Measurements from ENCODE around the gene SPINT1.

SPINT1 gene

GRCh38 chr15:40879609-40880008, 35.8 kb downstream of the SPINT1 start:
- Histone ChIP-seq H3K9me3 (ENCODE audit: control insufficient read depth, insufficient read depth, low read depth, low read length) (no peaks in the 10 kb centered on the region), H3K4me1 (ENCODE audit: control insufficient read depth, insufficient read depth, low read length) (0 out of 2 replicates have a peak, but pooled peaks cover under 1% of the 10 kb centered on the region), H3K4me3 (ENCODE audit: low read depth, low read length) (no peak overlapping the region), H3K36me3 (ENCODE audit: control insufficient read depth in 2 of 2, insufficient read depth in 1 of 2, low read length in 2 of 2) (no peaks in the 10 kb centered on the region), H3K27ac (ENCODE audit: extremely low read depth, low read depth, low read length) (no peak overlapping the region)
- CTCF ChIA-PET: interaction anchor here (1.1 to 2.9 kb wide), 2 partner anchors 9 to 13 kb away, joined by 4 to 16 read pairs; no protein-coding TSS in a partner anchor
- POLR2A ChIA-PET: no interaction called here
- TF ChIP-seq ZNF510 (tag by site-specific recombination; IDR thresholded peaks at IDR 0.05; ENCODE audit: insufficient replicate concordance) (no peak), KLF10 (tag by site-specific recombination; IDR thresholded peaks at IDR 0.05) (peak; percentile 62), KLF16 (tag by site-specific recombination; IDR thresholded peaks at IDR 0.05) (0 out of 2 replicates have a peak, but pooled peaks have one; percentile 32), KLF9 (tag by site-specific recombination; IDR thresholded peaks at IDR 0.05; ENCODE audit: low read depth) (peak; percentile 76), KLF1 (tag by site-specific recombination; IDR thresholded peaks at IDR 0.05) (peak; percentile 97)

DNA sequence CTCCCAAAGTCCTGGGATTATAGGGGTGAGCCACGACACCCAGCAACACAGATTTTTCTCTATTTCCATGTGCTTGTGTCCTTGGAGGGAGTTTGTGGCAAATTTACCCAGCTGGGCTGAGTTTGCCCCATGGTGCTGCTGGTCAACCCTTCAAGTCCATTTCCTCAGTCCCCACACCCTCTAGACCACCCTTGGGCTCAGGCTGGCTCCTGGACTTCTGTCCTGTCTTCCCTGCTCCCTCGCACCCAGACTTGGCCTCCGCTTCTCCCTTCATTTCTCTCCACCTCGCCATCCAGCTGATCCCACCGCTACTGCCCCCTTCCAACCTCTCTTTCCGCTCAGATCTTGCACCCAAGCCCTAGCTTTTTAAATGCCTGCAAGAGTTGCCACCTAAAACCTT, 37.5 kb downstream of the SPINT1 start:
- H3K27ac ChIP-seq (ENCODE audit: extremely low read depth, low read depth, low read length): no peak overlapping the region
- ChIA-PET POLR2A (no interaction called here), CTCF (interaction anchor here (0.7 to 2.9 kb wide), 4 partner anchors 9 to 526 kb away, joined by 4 to 16 read pairs (median 7); partner anchors contain the start of gene VPS18)
- no peak overlapping the region for H3K4me3 ChIP-seq (ENCODE audit: low read depth, low read length)
- H3K36me3 ChIP-seq (ENCODE audit: control insufficient read depth in 2 of 2, insufficient read depth in 1 of 2, low read length in 2 of 2): no peaks in the 10 kb centered on the region
- no peak for TF ChIP-seq ZNF404 (tag by site-specific recombination; IDR thresholded peaks at IDR 0.05)
- no peak for TF ChIP-seq ZSCAN16 (tag by site-specific recombination; IDR thresholded peaks at IDR 0.05)
- TF ChIP-seq, protein P1, sequence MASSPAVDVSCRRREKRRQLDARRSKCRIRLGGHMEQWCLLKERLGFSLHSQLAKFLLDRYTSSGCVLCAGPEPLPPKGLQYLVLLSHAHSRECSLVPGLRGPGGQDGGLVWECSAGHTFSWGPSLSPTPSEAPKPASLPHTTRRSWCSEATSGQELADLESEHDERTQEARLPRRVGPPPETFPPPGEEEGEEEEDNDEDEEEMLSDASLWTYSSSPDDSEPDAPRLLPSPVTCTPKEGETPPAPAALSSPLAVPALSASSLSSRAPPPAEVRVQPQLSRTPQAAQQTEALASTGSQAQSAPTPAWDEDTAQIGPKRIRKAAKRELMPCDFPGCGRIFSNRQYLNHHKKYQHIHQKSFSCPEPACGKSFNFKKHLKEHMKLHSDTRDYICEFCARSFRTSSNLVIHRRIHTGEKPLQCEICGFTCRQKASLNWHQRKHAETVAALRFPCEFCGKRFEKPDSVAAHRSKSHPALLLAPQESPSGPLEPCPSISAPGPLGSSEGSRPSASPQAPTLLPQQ (tag by site-specific recombination; IDR thresholded peaks at IDR 0.05): no peak
- TF ChIP-seq, protein P2, sequence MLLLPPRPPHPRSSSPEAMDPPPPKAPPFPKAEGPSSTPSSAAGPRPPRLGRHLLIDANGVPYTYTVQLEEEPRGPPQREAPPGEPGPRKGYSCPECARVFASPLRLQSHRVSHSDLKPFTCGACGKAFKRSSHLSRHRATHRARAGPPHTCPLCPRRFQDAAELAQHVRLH (tag by site-specific recombination; IDR thresholded peaks at IDR 0.05): no peak
- TF ChIP-seq ZNF426 (tag by site-specific recombination; IDR thresholded peaks at IDR 0.05): no peak
- H3K9me3 ChIP-seq (ENCODE audit: control insufficient read depth, insufficient read depth, low read depth, low read length): no peaks in the 10 kb centered on the region
- H3K4me1 ChIP-seq (ENCODE audit: control insufficient read depth, insufficient read depth, low read length): no peaks in the 10 kb centered on the region

- ChIA-PET CTCF (interaction anchor here (1.4 kb wide), 1 partner anchor 23 kb away, joined by 5 read pairs; no protein-coding TSS in a partner anchor), POLR2A (interaction anchor here (0.7 kb wide), 1 partner anchor 71 kb away, joined by 9 read pairs; no protein-coding TSS in a partner anchor)
- TF ChIP-seq YY2 (tag by site-specific recombination; IDR thresholded peaks at IDR 0.05) (no peak), ZXDB (tag by site-specific recombination; IDR thresholded peaks at IDR 0.05) (no peak), WT1 (tag by site-specific recombination; IDR thresholded peaks at IDR 0.05) (no peak), ZNF391 (tag by site-specific recombination; IDR thresholded peaks at IDR 0.05; ENCODE audit: borderline replicate concordance, low read depth) (no peak), ZNF37A (tag by site-specific recombination; IDR thresholded peaks at IDR 0.05) (no peak), ZSCAN16 (tag by site-specific recombination; IDR thresholded peaks at IDR 0.05) (no peak), ZNF521 (tag by site-specific recombination; IDR thresholded peaks at IDR 0.05) (no peak), ZNF837 (tag by site-specific recombination; IDR thresholded peaks at IDR 0.05) (no peak), HOXA7 (CRISPR knock-in tag; IDR thresholded peaks at IDR 0.05; ENCODE audit: borderline replicate concordance) (no peak), ZNF280C (tag by site-specific recombination; IDR thresholded peaks at IDR 0.05) (no peak), ZNF623 (tag by site-specific recombination; IDR thresholded peaks at IDR 0.05) (no peak), HOXD13 (CRISPR knock-in tag; IDR thresholded peaks at IDR 0.05; ENCODE audit: borderline replicate concordance) (no peak), ZNF610 (tag by site-specific recombination; IDR thresholded peaks at IDR 0.05; ENCODE audit: borderline replicate concordance) (no peak), ZNF311 (tag by site-specific recombination; IDR thresholded peaks at IDR 0.05; ENCODE audit: borderline replicate concordance) (no peak)
- TF ChIP-seq, protein P3, sequence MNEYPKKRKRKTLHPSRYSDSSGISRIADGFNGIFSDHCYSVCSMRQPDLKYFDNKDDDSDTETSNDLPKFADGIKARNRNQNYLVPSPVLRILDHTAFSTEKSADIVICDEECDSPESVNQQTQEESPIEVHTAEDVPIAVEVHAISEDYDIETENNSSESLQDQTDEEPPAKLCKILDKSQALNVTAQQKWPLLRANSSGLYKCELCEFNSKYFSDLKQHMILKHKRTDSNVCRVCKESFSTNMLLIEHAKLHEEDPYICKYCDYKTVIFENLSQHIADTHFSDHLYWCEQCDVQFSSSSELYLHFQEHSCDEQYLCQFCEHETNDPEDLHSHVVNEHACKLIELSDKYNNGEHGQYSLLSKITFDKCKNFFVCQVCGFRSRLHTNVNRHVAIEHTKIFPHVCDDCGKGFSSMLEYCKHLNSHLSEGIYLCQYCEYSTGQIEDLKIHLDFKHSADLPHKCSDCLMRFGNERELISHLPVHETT (tag by site-specific recombination; IDR thresholded peaks at IDR 0.05): no peak
- Histone ChIP-seq H3K36me3 (ENCODE audit: control insufficient read depth in 2 of 2, insufficient read depth in 1 of 2, low read length in 2 of 2) (no peaks in the 10 kb centered on the region), H3K9me3 (ENCODE audit: control insufficient read depth, insufficient read depth, low read depth, low read length) (no peaks in the 10 kb centered on the region), H3K27ac (ENCODE audit: extremely low read depth, low read depth, low read length) (no peak overlapping the region), H3K4me3 (ENCODE audit: low read depth, low read length) (no peak overlapping the region), H3K4me1 (ENCODE audit: control insufficient read depth, insufficient read depth, low read length) (no peaks in the 10 kb centered on the region)
These were observed 42.7 kb downstream of the SPINT1 start for GRCh38 chr15:40886586-40886985.
